Panc1 (cell line): Measurements from ENCODE around the gene ZSCAN22. TPM values are rescaled to one million over a fixed set of nuclear protein-coding genes. Genes with fewer than 3 reads are reported as not detected.
A peak's percentile ranks its signal among the peaks of the same experiment; 100 is the strongest.

ENCODE experiments used
- ATAC-seq: fragments of 200-7000 bp; cut with Tn5 transposase; 2 replicates; pipeline ENCODE4 v1.9.1; 2020; ENCODE audit warnings: mild to moderate bottlenecking, moderate library complexity
- BruUV-seq: library from RNA; stranded (reverse); fragments of 400-500 nt; replicated peaks from 2 replicates; lab custom pipeline; 2021; lab: Mats Ljungman, UMichigan
- CTCF ChIA-PET: fragments of 300-600 bp; sonication (Branson Sonifier 250); formaldehyde crosslinking; loops from one replicate; lab custom pipeline; 2022; ENCODE audit warnings: antibody characterized with exemption; lab: Charles Lee
- POLR2A ChIA-PET: fragments of 300-600 bp; sonication (Branson Sonifier 250); formaldehyde crosslinking; loops from one replicate; lab custom pipeline; 2022; ENCODE audit warnings: antibody characterized with exemption; lab: Charles Lee
- DNase-seq: peaks from one replicate; pipeline ENCODE4 v3.0.0-alpha.2; 2010; ENCODE audit warnings: low read depth, low spot score
- H3K27ac ChIP-seq: 2 replicates; pipeline ENCODE4 v1.5.1; 2011; ENCODE audit warnings: mild to moderate bottlenecking, low read length, inconsistent platforms
- H3K27me3 ChIP-seq: fragments of 200-500 bp; sonication (Bioruptor generic); 2 replicates; pipeline ENCODE4 v1.6.0; 2014; ENCODE audit warnings: low read length, inconsistent platforms; ENCODE audit not compliant: control insufficient read depth, insufficient read depth
- H3K36me3 ChIP-seq: fragments of 200-500 bp; sonication (Bioruptor generic); 2 replicates; pipeline ENCODE4 v1.5.1; 2014; ENCODE audit warnings: inconsistent platforms, mild to moderate bottlenecking, low read length, moderate library complexity; ENCODE audit not compliant: control insufficient read depth, insufficient read depth
- H3K4me1 ChIP-seq: 2 replicates; pipeline ENCODE4 v1.5.1; 2011; ENCODE audit warnings: inconsistent platforms, mild to moderate bottlenecking, low read length, moderate library complexity; ENCODE audit not compliant: control insufficient read depth, insufficient read depth
- H3K4me3 ChIP-seq, 2 experiments: 2 replicates each; pipeline ENCODE4 v1.5.1; 2011 to 2012; ENCODE audit warnings: low read depth in 2 of 2, low read length in 2 of 2, mild to moderate bottlenecking in 2 of 2, inconsistent platforms in 1 of 2, moderate library complexity in 1 of 2
- H3K9me3 ChIP-seq: fragments of 200-500 bp; sonication (Bioruptor generic); 2 replicates; pipeline ENCODE4 v1.5.1; 2014; ENCODE audit warnings: low read depth, mild to moderate bottlenecking, inconsistent platforms, low read length, moderate library complexity; ENCODE audit not compliant: control insufficient read depth, insufficient read depth
- POLR2AphosphoS5 ChIP-seq: IDR thresholded peaks from 2 replicates; pipeline ENCODE4 v1.6.1; 2012; ENCODE audit warnings: mild to moderate bottlenecking, low read depth, low read length, moderate library complexity
- SIN3A ChIP-seq: IDR thresholded peaks from 2 replicates; pipeline ENCODE4 v1.6.1; 2012; ENCODE audit warnings: low read depth, mild to moderate bottlenecking, low read length, moderate library complexity, borderline replicate concordance; ENCODE audit not compliant: insufficient read depth
- TCF7L2 ChIP-seq: IDR thresholded peaks from 2 replicates; pipeline ENCODE4 v1.6.1; 2011; ENCODE audit warnings: mild to moderate bottlenecking, low read depth, low read length, inconsistent platforms
- in situ Hi-C: cut with HindIII; loops from 2 replicates; pipeline ENCODE4 v1.10.0; 2016; ENCODE audit warnings: low sequenced_read_pairs, low pct_unique_long_range_greater_than_20kb
- intact Hi-C: fragments of 100-400 bp; cut with micrococcal nuclease; formaldehyde crosslinking; loops from one replicate; pipeline ENCODE4 v1.10.0; 2022; ENCODE audit not compliant: unreplicated experiment
- total RNA-seq: library from RNA; stranded (reverse); gene quantifications from one replicate; pipeline ENCODE4 v1.2.1, GENCODE V29; 2021; ENCODE audit not compliant: unreplicated experiment
- TF ChIP-seq, protein P1 (sequence below), 2 experiments: IDR thresholded peaks; 2 replicates each; pipeline ENCODE4 v1.6.1; 2011 to 2012; ENCODE audit warnings: low read depth in 2 of 2, control low read depth in 1 of 2, low read length in 1 of 2, mild to moderate bottlenecking in 1 of 2, moderate library complexity in 1 of 2; ENCODE audit not compliant: insufficient read depth in 1 of 2
- TF ChIP-seq, protein P2 (sequence below): fragments of 450-650 bp; IDR thresholded peaks from 2 replicates; pipeline ENCODE4 v1.5.1; 2017; ENCODE audit warnings: mild to moderate bottlenecking

ZSCAN22 gene
- total RNA-seq, 1 experiment from 2014 or later, result 6.6 TPM

DNA sequence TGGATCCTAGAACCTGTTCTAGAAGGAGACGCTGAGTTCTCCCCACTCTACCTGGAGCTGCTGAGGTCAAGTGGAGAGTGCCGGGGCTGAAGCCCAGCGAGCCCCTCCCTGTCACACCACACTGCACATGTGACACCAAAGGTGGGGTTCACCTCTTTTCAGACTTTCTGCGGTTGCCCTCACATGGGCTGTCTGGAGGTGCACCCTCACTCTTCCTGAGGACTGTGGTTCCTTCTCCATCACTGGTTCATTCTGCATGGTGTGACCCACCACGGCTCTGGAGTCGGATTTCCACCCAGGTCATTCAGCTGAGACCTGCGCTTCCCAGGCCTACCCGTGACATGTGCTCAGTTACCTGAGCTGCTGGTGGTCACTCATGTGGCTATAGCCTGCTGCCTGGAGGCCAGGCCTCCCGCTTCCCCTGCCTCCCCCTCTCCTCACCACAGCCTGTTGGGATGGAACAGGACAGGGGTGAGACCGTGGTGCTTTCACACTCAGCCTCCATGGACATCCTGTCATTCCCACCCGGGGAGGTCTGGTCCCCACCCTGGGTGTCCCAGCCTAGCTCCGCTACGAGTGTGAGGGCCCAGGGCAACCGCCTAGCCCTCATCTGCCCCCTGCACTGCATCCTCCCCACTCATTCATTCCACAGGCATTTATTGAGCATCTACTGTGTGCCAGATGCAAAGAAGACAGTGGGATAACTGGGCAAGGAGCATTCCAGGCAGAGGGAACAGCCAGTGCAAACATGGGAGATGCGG lies 27.1 kb downstream of the ZSCAN22 start:
- CTCF ChIA-PET, result no interaction called here
- ATAC-seq, result no peak
- no TSS peak for BruUV-seq
- no peaks in the 10 kb centered on the region for H3K9me3 ChIP-seq
- no peaks in the 10 kb centered on the region for H3K27me3 ChIP-seq
- no peak overlapping the region for H3K27ac ChIP-seq
- in situ Hi-C loops, result no loop called here
- H3K36me3 ChIP-seq, result no peaks in the 10 kb centered on the region
- intact Hi-C loops, result no loop called here
- POLR2A ChIA-PET, result no interaction called here
- no peaks in the 10 kb centered on the region for H3K4me1 ChIP-seq
- H3K4me3 ChIP-seq, result no peak overlapping the region
- no peak for DNase-seq
- TF ChIP-seq TCF7L2 (no peak), POLR2AphosphoS5 (no peak; the same call in 1 of the 2 replicates), SIN3A (no peak)
- TF ChIP-seq, protein P1, sequence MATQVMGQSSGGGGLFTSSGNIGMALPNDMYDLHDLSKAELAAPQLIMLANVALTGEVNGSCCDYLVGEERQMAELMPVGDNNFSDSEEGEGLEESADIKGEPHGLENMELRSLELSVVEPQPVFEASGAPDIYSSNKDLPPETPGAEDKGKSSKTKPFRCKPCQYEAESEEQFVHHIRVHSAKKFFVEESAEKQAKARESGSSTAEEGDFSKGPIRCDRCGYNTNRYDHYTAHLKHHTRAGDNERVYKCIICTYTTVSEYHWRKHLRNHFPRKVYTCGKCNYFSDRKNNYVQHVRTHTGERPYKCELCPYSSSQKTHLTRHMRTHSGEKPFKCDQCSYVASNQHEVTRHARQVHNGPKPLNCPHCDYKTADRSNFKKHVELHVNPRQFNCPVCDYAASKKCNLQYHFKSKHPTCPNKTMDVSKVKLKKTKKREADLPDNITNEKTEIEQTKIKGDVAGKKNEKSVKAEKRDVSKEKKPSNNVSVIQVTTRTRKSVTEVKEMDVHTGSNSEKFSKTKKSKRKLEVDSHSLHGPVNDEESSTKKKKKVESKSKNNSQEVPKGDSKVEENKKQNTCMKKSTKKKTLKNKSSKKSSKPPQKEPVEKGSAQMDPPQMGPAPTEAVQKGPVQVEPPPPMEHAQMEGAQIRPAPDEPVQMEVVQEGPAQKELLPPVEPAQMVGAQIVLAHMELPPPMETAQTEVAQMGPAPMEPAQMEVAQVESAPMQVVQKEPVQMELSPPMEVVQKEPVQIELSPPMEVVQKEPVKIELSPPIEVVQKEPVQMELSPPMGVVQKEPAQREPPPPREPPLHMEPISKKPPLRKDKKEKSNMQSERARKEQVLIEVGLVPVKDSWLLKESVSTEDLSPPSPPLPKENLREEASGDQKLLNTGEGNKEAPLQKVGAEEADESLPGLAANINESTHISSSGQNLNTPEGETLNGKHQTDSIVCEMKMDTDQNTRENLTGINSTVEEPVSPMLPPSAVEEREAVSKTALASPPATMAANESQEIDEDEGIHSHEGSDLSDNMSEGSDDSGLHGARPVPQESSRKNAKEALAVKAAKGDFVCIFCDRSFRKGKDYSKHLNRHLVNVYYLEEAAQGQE (IDR thresholded peaks at IDR 0.05; ENCODE audit: insufficient read depth in 1 of 2, low read depth in 2 of 2, low read length in 1 of 2), result no peak
- TF ChIP-seq, protein P2, sequence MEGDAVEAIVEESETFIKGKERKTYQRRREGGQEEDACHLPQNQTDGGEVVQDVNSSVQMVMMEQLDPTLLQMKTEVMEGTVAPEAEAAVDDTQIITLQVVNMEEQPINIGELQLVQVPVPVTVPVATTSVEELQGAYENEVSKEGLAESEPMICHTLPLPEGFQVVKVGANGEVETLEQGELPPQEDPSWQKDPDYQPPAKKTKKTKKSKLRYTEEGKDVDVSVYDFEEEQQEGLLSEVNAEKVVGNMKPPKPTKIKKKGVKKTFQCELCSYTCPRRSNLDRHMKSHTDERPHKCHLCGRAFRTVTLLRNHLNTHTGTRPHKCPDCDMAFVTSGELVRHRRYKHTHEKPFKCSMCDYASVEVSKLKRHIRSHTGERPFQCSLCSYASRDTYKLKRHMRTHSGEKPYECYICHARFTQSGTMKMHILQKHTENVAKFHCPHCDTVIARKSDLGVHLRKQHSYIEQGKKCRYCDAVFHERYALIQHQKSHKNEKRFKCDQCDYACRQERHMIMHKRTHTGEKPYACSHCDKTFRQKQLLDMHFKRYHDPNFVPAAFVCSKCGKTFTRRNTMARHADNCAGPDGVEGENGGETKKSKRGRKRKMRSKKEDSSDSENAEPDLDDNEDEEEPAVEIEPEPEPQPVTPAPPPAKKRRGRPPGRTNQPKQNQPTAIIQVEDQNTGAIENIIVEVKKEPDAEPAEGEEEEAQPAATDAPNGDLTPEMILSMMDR, result no peak

- no peak for TF ChIP-seq SIN3A
- TF ChIP-seq, protein P2, result no peak
- TF ChIP-seq, protein P1 (IDR thresholded peaks at IDR 0.05; ENCODE audit: insufficient read depth in 1 of 2, low read depth in 2 of 2, low read length in 1 of 2), result no peak
- TF ChIP-seq TCF7L2, result no peak
- no peak for TF ChIP-seq POLR2AphosphoS5
- Histone ChIP-seq H3K9me3 (no peaks in the 10 kb centered on the region), H3K4me3 (no peak overlapping the region), H3K27ac (no peak overlapping the region), H3K27me3 (no peaks in the 10 kb centered on the region), H3K4me1 (no peaks in the 10 kb centered on the region), H3K36me3 (no peaks in the 10 kb centered on the region)
- CTCF ChIA-PET, result no interaction called here
- no peak for ATAC-seq
- TSS peak; percentile 64 for BruUV-seq
- in situ Hi-C loops (no loop called here), intact Hi-C loops (no loop called here)
- POLR2A ChIA-PET, result no interaction called here
- no peak for DNase-seq
Measured at GRCh38 chr19:58354478-58355030, 27.8 kb downstream of the ZSCAN22 start.
